ENCODE measurements around the gene TRIM8.

DNA sequence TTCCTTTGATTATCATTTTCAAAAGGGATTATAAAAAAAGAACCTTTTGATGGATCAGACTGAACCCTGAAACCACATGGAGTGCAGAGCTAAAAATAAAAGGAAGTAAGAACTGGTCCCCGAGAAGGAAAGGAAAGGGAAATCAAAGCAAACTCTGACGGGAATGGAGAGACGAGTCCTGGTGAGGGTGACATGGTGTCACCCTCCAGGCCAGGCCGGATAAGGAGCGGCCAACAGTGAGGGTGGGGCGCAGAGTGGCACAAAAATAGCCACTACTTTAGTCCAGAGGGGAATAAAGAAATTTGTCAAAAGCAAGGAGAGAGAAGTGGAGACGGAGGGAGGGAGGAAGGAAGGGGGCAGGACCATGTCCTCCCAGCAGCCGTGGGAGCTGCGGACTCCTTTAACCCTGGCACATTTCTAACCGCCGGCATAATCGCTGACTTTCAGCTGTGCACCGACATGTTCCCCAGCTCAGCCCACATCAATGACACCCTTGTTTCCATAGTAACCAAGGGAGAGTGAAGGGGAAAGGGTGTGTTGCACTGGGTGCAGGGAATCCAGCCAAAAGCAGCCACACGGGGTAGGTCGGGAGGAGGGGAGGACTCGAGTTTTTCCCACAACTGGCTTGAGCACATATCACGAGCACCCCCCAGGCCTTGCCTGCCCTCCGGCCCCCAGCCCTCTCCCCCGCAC lies 29.7 kb downstream of the TRIM8 start:
- TF ChIP-seq EZH2 (IDR thresholded peaks at IDR 0.05; ENCODE audit: low read length, unreplicated experiment) (no peak), EZH2phosphoT487 (IDR thresholded peaks at IDR 0.05; ENCODE audit: borderline replicate concordance, low read length) (no peak)
- TF ChIP-seq, protein P1, sequence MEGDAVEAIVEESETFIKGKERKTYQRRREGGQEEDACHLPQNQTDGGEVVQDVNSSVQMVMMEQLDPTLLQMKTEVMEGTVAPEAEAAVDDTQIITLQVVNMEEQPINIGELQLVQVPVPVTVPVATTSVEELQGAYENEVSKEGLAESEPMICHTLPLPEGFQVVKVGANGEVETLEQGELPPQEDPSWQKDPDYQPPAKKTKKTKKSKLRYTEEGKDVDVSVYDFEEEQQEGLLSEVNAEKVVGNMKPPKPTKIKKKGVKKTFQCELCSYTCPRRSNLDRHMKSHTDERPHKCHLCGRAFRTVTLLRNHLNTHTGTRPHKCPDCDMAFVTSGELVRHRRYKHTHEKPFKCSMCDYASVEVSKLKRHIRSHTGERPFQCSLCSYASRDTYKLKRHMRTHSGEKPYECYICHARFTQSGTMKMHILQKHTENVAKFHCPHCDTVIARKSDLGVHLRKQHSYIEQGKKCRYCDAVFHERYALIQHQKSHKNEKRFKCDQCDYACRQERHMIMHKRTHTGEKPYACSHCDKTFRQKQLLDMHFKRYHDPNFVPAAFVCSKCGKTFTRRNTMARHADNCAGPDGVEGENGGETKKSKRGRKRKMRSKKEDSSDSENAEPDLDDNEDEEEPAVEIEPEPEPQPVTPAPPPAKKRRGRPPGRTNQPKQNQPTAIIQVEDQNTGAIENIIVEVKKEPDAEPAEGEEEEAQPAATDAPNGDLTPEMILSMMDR (conservative IDR thresholded peaks at IDR 0.05; ENCODE audit: low read depth, low read length): no peak

Data from PC-3 (cell line).